HCT116 (cell line): ENCODE data around the gene TEX13A. TPM values are rescaled to one million over a fixed set of nuclear protein-coding genes. Genes with fewer than 3 reads are reported as not detected.

Source experiments
- ATAC-seq: fragments of 200-7000 bp; cut with Tn5 transposase; 2 replicates; pipeline ENCODE4 v1.9.1; 2020; ENCODE audit warnings: mild to moderate bottlenecking, moderate library complexity
- BruUV-seq: library from RNA; stranded (reverse); fragments of 400-500 nt; replicated peaks from 2 replicates; lab custom pipeline; 2021; lab: Mats Ljungman, UMichigan
- CTCF ChIA-PET: fragments of 300-600 bp; sonication (Branson Sonifier 250); formaldehyde crosslinking; loops from one replicate; lab custom pipeline; 2021; ENCODE audit warnings: antibody characterized with exemption; lab: Charles Lee
- POLR2A ChIA-PET: fragments of 300-600, 350-600 bp; sonication (Branson Sonifier 250); formaldehyde crosslinking; loops from one replicate; lab custom pipeline; 2021; ENCODE audit warnings: antibody characterized with exemption; lab: Charles Lee
- RAD21 ChIA-PET, 2 experiments: fragments of 300-600 bp; sonication (Branson Sonifier 250); formaldehyde crosslinking; loops; one replicate each; lab custom pipeline; 2023; ENCODE audit warnings: low total read pairs in 2 of 2; ENCODE audit not compliant: uncharacterized antibody in 2 of 2, unreplicated experiment in 2 of 2, low non-redundant PET in 1 of 2; lab: Charles Lee
- DNase-seq: peaks from one replicate; pipeline ENCODE4 v3.0.0-alpha.2; 2010; ENCODE audit warnings: low read depth, low spot score
- H2AFZ ChIP-seq: fragments of 200-600 bp; shearing (Covaris generic), sonication (generic); 2 replicates; pipeline ENCODE4 v1.6.1; 2017; ENCODE audit warnings: low read depth, mixed run types, mixed read lengths, antibody characterized with exemption, low read length; ENCODE audit not compliant: poor library complexity, severe bottlenecking
- H3K27ac ChIP-seq: 2 replicates; pipeline ENCODE4 v1.5.1; 2012; ENCODE audit warnings: low read depth, low read length
- H3K27me3 ChIP-seq: fragments of 200-600 bp; sonication (generic); 2 replicates; pipeline ENCODE4 v1.6.1; 2016; ENCODE audit warnings: mixed run types, low read length, mixed read lengths; ENCODE audit not compliant: insufficient read depth
- H3K36me3 ChIP-seq, 2 experiments: fragments of 200-500 bp in 1 of 2; fragments of 200-600 bp in 1 of 2; sonication (Bioruptor generic) in 1 of 2; sonication (generic) in 1 of 2; 2 replicates each; pipeline versions ENCODE4 v1.5.1 to v1.6.1; 2014 to 2016; ENCODE audit warnings: low read length in 2 of 2, inconsistent platforms in 1 of 2, mixed read lengths in 1 of 2, mixed run types in 1 of 2; ENCODE audit not compliant: insufficient read depth in 2 of 2, control insufficient read depth in 1 of 2
- H3K4me1 ChIP-seq, 2 experiments: fragments of 200-600 bp in 1 of 2; sonication (generic) in 1 of 2; 2 replicates each; pipeline versions ENCODE4 v1.5.1 to v1.6.1; 2012 to 2017; ENCODE audit warnings: low read length in 2 of 2, inconsistent platforms in 1 of 2, mild to moderate bottlenecking in 1 of 2, mixed read lengths in 1 of 2, mixed run types in 1 of 2, moderate library complexity in 1 of 2; ENCODE audit not compliant: insufficient read depth in 2 of 2, control insufficient read depth in 1 of 2
- H3K4me2 ChIP-seq: fragments of 200-600 bp; sonication (generic); 2 replicates; pipeline ENCODE4 v1.6.1; 2017; ENCODE audit warnings: mixed run types, low read length, mixed read lengths
- H3K4me3 ChIP-seq, 2 experiments: fragments of 200-600 bp in 1 of 2; sonication (generic) in 1 of 2; replicated peaks in 1 of 2; 2 replicates each; pipeline ENCODE4 v1.5.1; 2011 to 2016; ENCODE audit warnings: low read length in 2 of 2, control low read depth in 1 of 2, low read depth in 1 of 2, mild to moderate bottlenecking in 1 of 2, mixed read lengths in 1 of 2, mixed run types in 1 of 2
- H3K79me2 ChIP-seq: fragments of 200-600 bp; sonication (generic); 2 replicates; pipeline ENCODE4 v1.6.1; 2017; ENCODE audit warnings: mild to moderate bottlenecking, mixed run types, low read length, moderate library complexity, mixed read lengths; ENCODE audit not compliant: insufficient read depth
- H3K9ac ChIP-seq: fragments of 200-600 bp; sonication (generic); 2 replicates; pipeline ENCODE4 v1.6.1; 2016; ENCODE audit warnings: low read length, mixed read lengths
- H3K9me2 ChIP-seq: fragments of 200-600 bp; sonication (generic), shearing (Covaris generic); 2 replicates; pipeline ENCODE4 v1.6.1; 2017; ENCODE audit warnings: mixed run types, mild to moderate bottlenecking, moderate library complexity; ENCODE audit not compliant: insufficient read depth
- H3K9me3 ChIP-seq, 2 experiments: fragments of 200-500 bp in 1 of 2; fragments of 200-600 bp in 1 of 2; sonication (Bioruptor generic) in 1 of 2; sonication (generic) in 1 of 2; 2 replicates each; pipeline ENCODE4 v1.6.1; 2014 to 2017; ENCODE audit warnings: low read length in 2 of 2, mixed read lengths in 2 of 2, inconsistent platforms in 1 of 2, low read depth in 1 of 2, mild to moderate bottlenecking in 1 of 2, mixed run types in 1 of 2, moderate library complexity in 1 of 2; ENCODE audit not compliant: control insufficient read depth in 1 of 2, insufficient read depth in 1 of 2
- H4K20me1 ChIP-seq: fragments of 200-600 bp; sonication (generic), shearing (Covaris generic); 2 replicates; pipeline ENCODE4 v1.6.1; 2017; ENCODE audit warnings: mixed run types, mild to moderate bottlenecking, moderate library complexity; ENCODE audit not compliant: insufficient read depth
- ATF3 ChIP-seq: IDR thresholded peaks from 2 replicates; pipeline ENCODE4 v1.6.1; 2012
- CBX3 ChIP-seq: IDR thresholded peaks from 2 replicates; pipeline ENCODE4 v1.6.1; 2012; ENCODE audit warnings: low read depth
- EZH2phosphoT487 ChIP-seq: fragments of 200-600 bp; IDR thresholded peaks from 2 replicates; pipeline ENCODE4 v1.6.1; 2018; ENCODE audit warnings: antibody characterized with exemption, borderline replicate concordance
- FOSL1 ChIP-seq: IDR thresholded peaks from 2 replicates; pipeline ENCODE4 v1.6.1; 2012; ENCODE audit warnings: low read depth
- JUND ChIP-seq: IDR thresholded peaks from 2 replicates; pipeline ENCODE4 v1.6.1; 2012
- MAX ChIP-seq: IDR thresholded peaks from 2 replicates; pipeline ENCODE4 v1.6.1; 2012
- POLR2A ChIP-seq: IDR thresholded peaks from 2 replicates; pipeline ENCODE4 v1.7.0; 2011; ENCODE audit warnings: borderline replicate concordance; ENCODE audit not compliant: insufficient read depth, insufficient read length; ENCODE audit errors: extremely low read depth
- POLR2AphosphoS5 ChIP-seq: IDR thresholded peaks from 2 replicates; pipeline ENCODE4 v1.6.1; 2011; ENCODE audit warnings: mild to moderate bottlenecking, low read depth, low read length, moderate library complexity
- RAD21 ChIP-seq: IDR thresholded peaks from 2 replicates; pipeline ENCODE4 v1.6.1; 2012; ENCODE audit warnings: low read depth, mild to moderate bottlenecking
- REST ChIP-seq: IDR thresholded peaks from 2 replicates; pipeline ENCODE4 v1.6.1; 2012; ENCODE audit warnings: low read depth
- SRF ChIP-seq: IDR thresholded peaks from 2 replicates; pipeline ENCODE4 v1.6.1; 2012; ENCODE audit warnings: low read depth
- TCF7L2 ChIP-seq: IDR thresholded peaks from 2 replicates; pipeline ENCODE4 v1.7.0; 2011; ENCODE audit warnings: borderline replicate concordance, inconsistent platforms; ENCODE audit not compliant: insufficient read depth, insufficient read length; ENCODE audit errors: extremely low read depth
- YY1 ChIP-seq: IDR thresholded peaks from 2 replicates; pipeline ENCODE4 v1.6.1; 2011; ENCODE audit warnings: low read length, low read depth, moderate library complexity, mild to moderate bottlenecking; ENCODE audit not compliant: insufficient replicate concordance; ENCODE audit errors: extremely low read depth
- ZBTB33 ChIP-seq: IDR thresholded peaks from 2 replicates; pipeline ENCODE4 v1.6.1; 2011; ENCODE audit warnings: mild to moderate bottlenecking, low read length, moderate library complexity; ENCODE audit not compliant: insufficient replicate concordance; ENCODE audit errors: extremely low read depth
- ZFX ChIP-seq: fragments of 450-650 bp; IDR thresholded peaks from 2 replicates; pipeline ENCODE4 v1.6.1; 2017
- ZNF274 ChIP-seq: fragments of 200-500 bp; sonication (Bioruptor generic); IDR thresholded peaks from 2 replicates; pipeline ENCODE4 v1.6.1; 2014; ENCODE audit warnings: mild to moderate bottlenecking, low read depth, low read length, inconsistent platforms
- intact Hi-C: fragments of 100-400 bp; cut with micrococcal nuclease; formaldehyde crosslinking; loops from 2 replicates; pipeline ENCODE4 v1.10.0; 2022
- total RNA-seq: library from RNA; stranded (reverse); gene quantifications from one replicate; pipeline ENCODE4 v1.2.1, GENCODE V29; 2021; ENCODE audit not compliant: unreplicated experiment

The TEX13A gene
- total RNA-seq, 1 experiment from 2014 or later = not detected

GRCh38 chrX:105266456-105266855 is 46.0 kb upstream of the TEX13A start:
- Histone ChIP-seq H3K27me3 (no peaks in the 10 kb centered on the region), H3K9me3 (no peaks in the 10 kb centered on the region), H3K36me3 (no peaks in the 10 kb centered on the region), H3K4me3 (no peak overlapping the region), H4K20me1 (no peaks in the 10 kb centered on the region), H2AFZ (no peak overlapping the region), H3K79me2 (no peaks in the 10 kb centered on the region), H3K27ac (no peak overlapping the region), H3K4me2 (no peak overlapping the region), H3K9me2 (no peaks in the 10 kb centered on the region), H3K9ac (no peak overlapping the region), H3K4me1 (no peaks in the 10 kb centered on the region)
- DNase-seq = no peak
- TF ChIP-seq YY1 = no peak
- TF ChIP-seq JUND = no peak
- no peak for TF ChIP-seq ZFX
- TF ChIP-seq ATF3 = no peak
- intact Hi-C loops = no loop called here
- RAD21 ChIA-PET = no interaction called here
- CTCF ChIA-PET = no interaction called here
- no peak for ATAC-seq
- POLR2A ChIA-PET = no interaction called here
- BruUV-seq = no TSS peak

GRCh38 chrX:105265093-105265492 is 44.6 kb upstream of the TEX13A start:
- no peaks in the 10 kb centered on the region for H3K9me2 ChIP-seq
- no peak overlapping the region for H3K4me2 ChIP-seq
- H3K79me2 ChIP-seq = no peaks in the 10 kb centered on the region
- no peaks in the 10 kb centered on the region for H3K27me3 ChIP-seq
- no TSS peak for BruUV-seq
- H2AFZ ChIP-seq = no peak overlapping the region
- CTCF ChIA-PET = no interaction called here
- POLR2A ChIA-PET = no interaction called here
- DNase-seq = no peak
- H3K27ac ChIP-seq = no peak overlapping the region
- no peaks in the 10 kb centered on the region for H4K20me1 ChIP-seq
- RAD21 ChIA-PET = no interaction called here
- no peaks in the 10 kb centered on the region for H3K36me3 ChIP-seq
- ATAC-seq = no peak
- H3K4me1 ChIP-seq = no peaks in the 10 kb centered on the region
- intact Hi-C loops = no loop called here
- no peak overlapping the region for H3K4me3 ChIP-seq
- no peaks in the 10 kb centered on the region for H3K9me3 ChIP-seq
- H3K9ac ChIP-seq = no peak overlapping the region
- no peak for TF ChIP-seq SRF
- no peak for TF ChIP-seq JUND
- no peak for TF ChIP-seq FOSL1
- no peak for TF ChIP-seq ZNF274
- no peak for TF ChIP-seq POLR2A
- no peak for TF ChIP-seq REST
- no peak for TF ChIP-seq ZBTB33
- TF ChIP-seq EZH2phosphoT487 = no peak
- TF ChIP-seq POLR2AphosphoS5 = no peak
- TF ChIP-seq TCF7L2 = no peak
- no peak for TF ChIP-seq CBX3
- TF ChIP-seq YY1 = no peak
- no peak for TF ChIP-seq MAX
- TF ChIP-seq RAD21 = no peak
